ENCODE measurements around the gene CCNA1.

Gene CCNA1

GRCh38 chr13:36450534-36450933 is 18.2 kb downstream of the CCNA1 start:
- no peak for DNase-seq
- intact Hi-C loops (cut with DNase I) = no loop called here

GRCh38 chr13:36453516-36453915 is 21.2 kb downstream of the CCNA1 start:
- intact Hi-C loops (cut with DNase I) = no loop called here
- DNase-seq = no peak

GRCh38 chr13:36454121-36454520 is 21.8 kb downstream of the CCNA1 start:
- intact Hi-C loops (cut with DNase I) = no loop called here
- DNase-seq = no peak

GRCh38 chr13:36454987-36455386 is 22.7 kb downstream of the CCNA1 start:
- DNase-seq = no peak
- intact Hi-C loops (cut with DNase I) = no loop called here

- no peak for DNase-seq
- intact Hi-C loops (cut with DNase I) = no loop called here
Observed at GRCh38 chr13:36456577-36456976, 24.3 kb downstream of the CCNA1 start.

GRCh38 chr13:36461506-36461905 is 29.2 kb downstream of the CCNA1 start:
- no peak for DNase-seq
- intact Hi-C loops (cut with DNase I) = no loop called here

- no peak for DNase-seq
- intact Hi-C loops (cut with DNase I) = no loop called here
Observed at GRCh38 chr13:36475468-36475867, 43.2 kb downstream of the CCNA1 start.

- DNase-seq = no peak
- intact Hi-C loops (cut with DNase I) = no loop called here
Observed at GRCh38 chr13:36476661-36477060, 44.4 kb downstream of the CCNA1 start.

- DNase-seq = no peak
- intact Hi-C loops (cut with DNase I) = no loop called here
Observed at GRCh38 chr13:36480726-36481427, 48.6 kb downstream of the CCNA1 start.

- no peak for DNase-seq
- intact Hi-C loops (cut with DNase I) = no loop called here
Observed at GRCh38 chr13:36490055-36490454, 57.8 kb downstream of the CCNA1 start.

Data from posterior cingulate gyrus (tissue), 11 donors.